ENCODE measurements around the gene CHST15.

Gene CHST15

DNA sequence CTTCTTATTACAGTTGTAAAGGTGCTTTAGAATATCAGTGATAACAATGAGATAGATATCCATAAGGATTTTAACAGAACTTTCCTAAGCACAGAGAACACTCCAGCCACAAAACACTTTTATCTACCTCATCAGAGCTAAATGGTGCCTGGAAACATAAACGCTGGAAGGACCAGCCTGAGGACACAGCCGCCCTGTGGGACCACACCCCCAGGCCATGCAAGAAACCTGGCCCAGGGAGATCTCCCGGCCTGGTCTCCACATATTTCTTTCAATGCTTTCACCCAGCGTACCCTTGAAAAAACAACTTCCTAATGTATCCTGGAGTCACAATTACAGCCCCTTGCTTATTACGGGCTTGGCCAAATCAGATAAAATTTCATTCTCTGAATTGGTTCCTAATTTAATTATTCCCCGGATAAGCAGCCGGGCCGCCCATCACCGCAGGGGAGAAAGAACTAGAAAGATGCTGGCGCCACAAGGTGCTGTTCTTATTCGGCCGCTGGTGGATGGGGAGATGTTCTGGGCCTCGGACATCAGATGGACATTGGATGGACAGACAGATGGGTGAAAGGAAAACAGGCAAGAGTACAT lies 11.8 kb downstream of the CHST15 start:
- no peak for DNase-seq (ENCODE audit: low spot score)

- DNase-seq (ENCODE audit: low spot score) = no peak
Observed at GRCh38 chr10:124079864-124080263, 13.5 kb downstream of the CHST15 start.

DNA sequence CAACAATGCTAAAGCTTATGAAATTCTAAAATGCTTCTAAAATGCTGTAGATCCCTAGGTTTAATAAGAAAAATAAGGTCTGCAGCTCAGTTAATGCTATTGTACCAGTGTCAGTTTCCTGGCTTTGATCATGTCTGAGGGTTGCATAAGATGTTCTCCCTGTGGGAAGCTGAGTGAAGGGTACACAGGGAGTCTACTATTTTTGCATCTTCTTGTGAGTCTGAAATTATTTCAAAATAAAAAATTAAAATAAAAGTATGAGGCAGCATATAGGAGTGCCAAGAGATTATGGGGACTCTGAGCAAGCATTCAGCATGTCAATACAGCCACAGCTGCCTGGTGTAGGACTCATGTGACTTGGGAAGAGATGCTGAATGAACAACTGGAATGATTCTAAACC lies 14.7 kb downstream of the CHST15 start:
- DNase-seq (ENCODE audit: low spot score) = no peak

GRCh38 chr10:124078028-124078427 lies 15.4 kb downstream of the CHST15 start:
- no peak for DNase-seq (ENCODE audit: low spot score)

DNA sequence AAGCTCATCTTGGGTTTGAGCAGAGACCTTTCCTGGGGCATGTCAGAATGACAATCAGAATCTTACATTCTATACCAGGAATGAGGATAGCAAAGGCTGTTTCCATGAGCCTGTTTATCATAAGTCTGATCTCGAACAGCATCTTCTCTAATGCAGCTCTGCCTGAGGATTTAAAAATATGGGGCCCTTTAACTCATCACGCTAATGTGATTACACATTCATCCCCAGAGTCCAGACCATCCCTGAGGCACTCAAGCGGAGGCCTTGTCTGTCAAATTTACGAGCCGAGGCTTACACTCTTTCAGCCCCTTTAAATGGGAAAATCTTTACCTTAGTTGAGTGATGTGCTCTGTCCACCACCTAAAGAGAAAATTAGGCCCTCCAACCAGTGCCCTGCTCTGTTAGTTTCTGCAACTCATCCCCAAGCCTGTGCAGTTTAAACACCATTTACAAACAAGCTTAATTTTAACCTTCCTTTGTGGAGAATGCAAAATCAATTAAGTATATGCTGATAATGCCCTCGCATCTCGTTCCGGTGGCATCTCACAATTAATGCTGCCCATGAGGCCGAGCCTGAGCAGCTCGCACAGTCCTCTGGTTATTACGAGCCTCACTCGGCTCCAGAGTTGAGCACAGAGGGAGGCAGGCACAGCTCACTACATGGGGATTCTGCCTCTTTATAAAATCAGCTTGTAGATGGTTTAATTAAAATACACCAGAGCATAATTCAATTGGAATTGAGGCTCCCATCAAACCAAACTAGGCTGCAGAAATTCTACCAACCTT lies 16.0 kb downstream of the CHST15 start:
- no peak for DNase-seq (ENCODE audit: low spot score)

- DNase-seq (ENCODE audit: low spot score) = no peak
Observed at GRCh38 chr10:124076148-124076733, 17.2 kb downstream of the CHST15 start.

DNA sequence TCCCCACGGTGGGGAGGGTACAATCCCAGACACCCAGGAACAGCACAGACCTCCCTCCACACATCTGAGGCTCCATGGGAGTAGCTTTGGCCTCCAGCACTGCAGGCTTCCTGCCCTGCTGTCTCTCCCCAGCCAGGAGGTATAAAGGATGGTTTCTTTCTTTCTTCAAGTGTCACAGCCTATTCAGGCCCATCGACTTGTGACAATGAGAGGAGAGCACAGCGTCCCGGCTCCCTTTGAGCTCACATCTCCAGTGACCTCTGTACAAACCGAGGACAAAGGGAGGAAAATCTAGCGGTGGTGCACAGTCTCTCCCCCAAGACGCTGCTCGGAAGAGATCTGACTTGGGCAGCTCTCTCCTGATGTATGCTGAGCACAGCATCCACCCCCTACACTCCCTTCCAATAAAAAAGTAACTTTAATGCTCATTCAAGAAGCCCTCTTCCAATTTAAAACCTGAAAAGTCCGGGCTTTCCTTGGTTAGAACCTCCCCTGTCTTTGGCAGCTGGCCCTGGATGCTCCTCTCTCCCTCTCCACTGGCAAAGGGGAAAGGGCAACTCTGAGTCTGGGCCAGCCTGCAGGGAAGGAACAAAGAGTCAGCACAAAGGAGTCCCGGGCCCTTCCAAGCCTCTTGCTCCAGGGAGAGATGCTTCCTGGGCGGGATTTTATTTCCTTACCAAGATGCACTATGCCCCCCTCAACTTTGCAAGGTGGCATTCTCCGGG lies 18.0 kb downstream of the CHST15 start:
- no peak for DNase-seq (ENCODE audit: low spot score)

DNA sequence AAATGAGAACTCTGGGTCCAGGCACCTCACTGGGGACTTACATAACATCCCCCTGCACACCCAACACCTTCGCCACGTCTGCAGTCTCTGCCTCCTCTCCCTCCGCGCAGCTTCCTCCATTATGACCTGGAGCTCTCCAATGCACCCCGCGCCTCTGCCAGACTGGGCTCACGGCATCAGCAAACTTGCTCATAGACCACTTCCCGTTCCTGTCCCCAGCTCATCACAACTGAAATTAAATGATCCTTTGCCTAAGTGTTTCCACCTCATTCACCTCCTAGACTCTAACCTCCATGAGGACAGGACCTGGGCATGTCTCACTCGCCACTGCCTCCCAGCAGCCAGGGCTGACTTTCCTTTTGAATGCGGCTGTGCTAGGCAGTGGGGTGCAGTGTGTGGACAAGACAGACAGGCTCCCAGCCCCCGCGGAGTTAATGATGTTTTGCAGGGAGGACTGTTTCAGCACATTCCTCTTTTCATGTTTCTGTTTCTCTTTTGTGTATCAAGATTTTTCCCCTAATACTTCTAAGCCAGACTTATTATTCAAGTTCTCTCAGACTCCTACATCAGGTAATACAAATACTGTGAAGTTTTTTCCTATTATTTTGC lies 18.8 kb downstream of the CHST15 start:
- DNase-seq (ENCODE audit: low spot score) = no peak

GRCh38 chr10:124073978-124074377 lies 19.4 kb downstream of the CHST15 start:
- DNase-seq (ENCODE audit: low spot score) = no peak

DNA sequence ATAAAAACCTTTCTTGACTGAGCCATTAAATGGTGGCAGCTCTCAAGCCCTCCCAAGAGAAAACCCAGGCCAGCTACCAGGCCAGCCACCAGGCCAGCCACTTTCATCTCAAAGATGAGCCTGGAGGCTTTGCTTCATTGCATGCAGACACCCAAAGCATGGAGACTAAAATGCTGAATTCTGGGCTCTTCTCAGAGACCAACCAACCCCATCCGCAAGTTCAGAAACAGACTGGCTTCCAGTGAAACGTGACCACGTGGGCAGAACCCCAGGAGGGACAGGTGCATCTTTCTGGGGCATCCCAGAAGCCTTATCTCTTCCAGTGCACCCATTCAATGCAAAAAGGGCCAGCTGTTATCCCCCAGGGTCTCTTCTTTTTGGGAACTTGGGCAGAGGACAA lies 20.9 kb downstream of the CHST15 start:
- no peak for DNase-seq (ENCODE audit: low spot score)

GRCh38 chr10:124072106-124072505 lies 21.3 kb downstream of the CHST15 start:
- DNase-seq (ENCODE audit: low spot score) = no peak

GRCh38 chr10:124071141-124071540 lies 22.3 kb downstream of the CHST15 start:
- no peak for DNase-seq (ENCODE audit: low spot score)

GRCh38 chr10:124070666-124071065 lies 22.7 kb downstream of the CHST15 start:
- DNase-seq (ENCODE audit: low spot score) = no peak

DNA sequence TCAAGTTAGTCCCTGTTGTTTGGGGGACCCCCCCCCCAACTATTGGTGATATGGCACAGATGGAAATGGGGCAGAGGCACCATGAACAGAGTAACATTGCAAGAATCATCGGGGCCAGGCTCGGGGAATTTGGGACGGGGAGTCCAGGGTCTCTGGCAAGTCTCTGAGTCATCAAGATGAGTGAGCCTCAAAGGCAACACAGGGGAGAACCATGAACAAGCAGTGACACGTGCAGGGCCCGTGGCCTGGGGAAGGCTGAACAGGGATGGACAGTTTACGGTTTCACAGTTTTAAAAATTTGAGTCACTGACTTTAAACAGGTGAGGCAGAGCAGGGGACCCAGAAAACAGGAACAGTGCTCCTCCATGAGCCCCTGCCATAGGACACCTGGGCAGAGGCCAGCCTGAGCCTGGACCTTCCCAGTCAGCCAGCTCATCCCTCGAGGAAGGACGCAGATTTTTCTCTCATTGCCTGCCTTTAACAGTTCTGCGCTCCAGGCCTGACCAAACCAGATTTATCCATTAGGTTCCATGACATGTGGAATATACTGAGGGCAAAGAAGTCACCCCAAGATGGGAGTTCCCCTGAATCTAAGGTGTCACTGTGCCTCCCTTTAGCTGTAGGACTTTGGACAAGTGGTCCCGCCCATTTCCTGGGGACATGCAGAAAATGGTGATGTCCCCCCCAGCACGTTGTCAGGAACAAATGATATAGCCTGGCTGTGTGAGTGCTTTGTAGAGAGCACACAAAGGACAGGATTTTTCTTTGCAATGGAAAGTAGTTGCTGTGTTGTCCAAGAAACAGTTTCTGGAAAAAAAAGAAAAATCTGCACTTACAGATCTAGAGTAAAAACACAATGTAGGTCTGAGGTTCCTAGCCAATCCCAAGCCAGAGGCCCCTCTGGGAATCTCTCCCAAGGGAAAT lies 23.8 kb downstream of the CHST15 start:
- no peak for DNase-seq (ENCODE audit: low spot score)

GRCh38 chr10:124068929-124069328 lies 24.5 kb downstream of the CHST15 start:
- no peak for DNase-seq (ENCODE audit: low spot score)

- DNase-seq (ENCODE audit: low spot score) = no peak
Observed at GRCh38 chr10:124067825-124068400, 25.5 kb downstream of the CHST15 start.

- no peak for DNase-seq (ENCODE audit: low spot score)
Observed at GRCh38 chr10:124066781-124067714, 26.4 kb downstream of the CHST15 start.

DNA sequence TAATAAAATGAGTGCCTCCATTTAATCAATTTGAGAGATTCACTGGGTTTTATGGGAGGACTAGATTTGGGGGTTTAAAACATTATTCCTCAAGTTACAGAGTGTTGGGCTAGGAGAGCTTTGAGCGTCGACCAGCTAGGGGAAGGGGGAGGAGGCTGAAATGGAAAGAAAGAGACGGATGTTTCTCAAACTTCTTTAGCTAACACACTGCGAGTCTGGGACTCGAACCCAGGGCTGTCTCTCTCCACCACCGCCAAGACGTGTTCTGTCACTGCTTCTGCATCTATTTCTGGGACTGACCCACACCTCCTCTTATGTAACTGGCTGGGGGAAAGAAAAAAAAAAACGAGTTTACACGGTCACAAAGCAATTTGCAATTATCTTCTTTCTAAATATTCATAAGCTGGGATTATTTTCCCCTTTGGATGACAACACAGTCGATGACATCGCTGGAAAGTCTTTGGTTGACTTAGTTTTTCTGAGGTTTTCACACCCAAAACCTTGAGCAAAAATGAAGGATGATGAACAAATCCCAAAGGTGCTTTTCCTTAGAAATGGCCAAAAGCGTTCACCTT lies 27.2 kb downstream of the CHST15 start:
- no peak for DNase-seq (ENCODE audit: low spot score)

DNA sequence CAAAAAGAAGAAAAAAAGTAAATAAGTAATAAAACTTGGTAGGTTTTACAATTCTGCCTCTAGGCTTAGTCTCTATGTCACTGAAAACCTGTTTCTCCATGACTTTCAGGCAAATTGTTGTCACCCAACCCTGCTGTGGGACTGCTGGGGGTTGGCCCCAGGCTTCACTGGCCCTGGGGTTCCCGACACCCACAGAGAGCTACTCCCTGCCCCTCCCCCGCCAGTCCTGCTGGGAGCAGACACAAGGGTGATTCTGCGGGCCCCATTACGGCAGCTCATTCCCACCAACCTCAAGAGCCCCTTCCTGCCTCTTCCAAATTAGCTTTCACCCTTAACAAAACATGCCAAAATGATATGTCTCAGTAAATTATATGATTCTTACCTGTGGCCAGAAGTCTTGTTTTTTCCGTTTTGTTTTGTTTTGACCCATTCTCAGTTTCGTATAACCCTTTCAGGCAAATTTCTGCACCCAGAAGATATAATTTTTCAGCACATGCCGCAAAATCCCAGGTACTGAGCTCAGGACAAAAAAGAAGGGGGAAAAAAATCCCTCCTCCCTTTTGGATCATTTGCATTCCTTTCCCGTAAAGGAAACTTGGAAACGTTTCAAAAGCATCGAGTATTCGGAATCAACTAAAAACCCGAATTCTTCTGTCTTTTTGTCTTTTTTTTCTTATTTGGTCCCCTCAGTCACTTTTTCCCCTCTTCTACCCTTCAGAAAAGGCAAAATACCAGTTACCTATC lies 27.8 kb downstream of the CHST15 start:
- no peak for DNase-seq (ENCODE audit: low spot score)
